Stimulated activated CD4-positive, alpha-beta T cell treated with anti-CD3 and anti-CD28 coated beads, Interleukin-15, amount 100 ng/mL, for 1 hour (primary cell): ENCODE measurements around the gene CBLN3.

Experiments used
- DNase-seq, 2 donors: peaks; one replicate each; pipeline ENCODE4 v3.0.0-alpha.2; 2020; ENCODE audit warnings: low read depth in 1 of 2, low spot score in 1 of 2

The CBLN3 gene

GRCh38 chr14:24385524-24385923, 43.9 kb downstream of the CBLN3 start:
- DNase-seq: no peak

DNA sequence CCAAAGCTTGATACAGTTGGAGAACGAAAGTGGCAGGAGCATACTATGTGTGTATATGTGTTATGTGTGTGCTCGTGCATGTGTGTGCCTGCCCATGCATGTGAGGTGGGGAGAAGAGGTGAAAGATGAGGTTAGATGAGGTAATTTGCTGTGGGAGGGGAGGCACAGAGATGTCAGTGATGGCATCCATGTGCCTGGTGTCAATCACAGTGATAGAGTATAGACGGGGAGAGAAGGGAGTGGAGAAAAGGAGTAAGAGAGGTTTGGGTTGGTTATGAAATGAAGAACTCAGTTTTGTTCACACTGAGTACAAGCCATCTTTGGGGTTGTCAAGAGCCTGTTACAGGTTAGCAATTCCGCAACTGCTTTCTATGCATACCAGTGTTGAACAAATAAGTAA, 45.3 kb downstream of the CBLN3 start:
- DNase-seq: no peak

DNA sequence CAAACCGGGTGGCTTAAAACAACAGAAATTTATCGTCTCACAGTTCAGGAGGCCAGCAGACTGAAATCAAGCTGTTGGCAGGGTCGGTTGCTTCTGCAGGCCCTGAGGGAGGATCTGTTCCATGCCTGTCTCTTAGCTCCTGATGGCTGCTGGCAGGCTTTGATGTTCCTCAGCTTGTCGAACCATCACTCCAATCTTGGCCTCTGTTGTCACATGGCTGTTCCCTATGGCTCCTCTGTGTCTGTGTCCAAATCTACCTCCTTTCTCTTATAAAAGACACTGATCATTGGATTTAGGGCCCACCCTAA, 47.5 kb downstream of the CBLN3 start:
- no peak for DNase-seq

DNA sequence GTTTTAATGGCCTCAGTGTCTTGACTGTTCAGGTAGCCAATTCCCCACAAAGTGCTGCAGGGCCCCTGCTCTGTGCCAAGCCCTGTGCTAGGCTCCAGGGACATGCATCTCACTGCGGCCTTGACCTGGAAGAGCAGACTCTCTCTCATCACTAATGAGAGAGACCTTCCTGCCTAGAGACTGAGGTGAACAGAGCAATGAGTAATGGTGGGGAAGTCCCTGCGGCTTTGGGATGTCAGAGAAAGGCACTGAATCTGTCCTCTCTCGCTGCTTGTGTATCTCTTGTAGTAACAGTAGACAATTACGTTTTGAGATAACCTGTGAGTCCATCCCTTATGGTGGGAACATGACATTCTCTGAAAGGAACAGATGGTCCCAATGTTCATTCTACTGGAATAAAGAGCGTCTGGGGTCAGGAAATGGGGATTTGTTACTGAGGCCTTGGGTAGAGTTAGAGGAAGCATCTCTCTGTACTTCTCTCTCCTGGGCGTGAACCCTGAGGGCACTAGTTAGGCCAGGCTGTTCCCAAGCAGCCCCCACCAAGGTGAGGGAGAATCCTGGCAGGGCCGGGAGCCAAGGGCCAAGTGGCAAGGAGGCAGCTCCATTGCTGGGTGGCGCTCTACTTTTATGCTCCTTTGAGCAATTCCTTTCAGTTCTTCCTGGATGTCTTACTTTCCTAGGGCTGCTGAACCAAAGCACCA, 48.0 kb downstream of the CBLN3 start:
- DNase-seq: no peak

DNA sequence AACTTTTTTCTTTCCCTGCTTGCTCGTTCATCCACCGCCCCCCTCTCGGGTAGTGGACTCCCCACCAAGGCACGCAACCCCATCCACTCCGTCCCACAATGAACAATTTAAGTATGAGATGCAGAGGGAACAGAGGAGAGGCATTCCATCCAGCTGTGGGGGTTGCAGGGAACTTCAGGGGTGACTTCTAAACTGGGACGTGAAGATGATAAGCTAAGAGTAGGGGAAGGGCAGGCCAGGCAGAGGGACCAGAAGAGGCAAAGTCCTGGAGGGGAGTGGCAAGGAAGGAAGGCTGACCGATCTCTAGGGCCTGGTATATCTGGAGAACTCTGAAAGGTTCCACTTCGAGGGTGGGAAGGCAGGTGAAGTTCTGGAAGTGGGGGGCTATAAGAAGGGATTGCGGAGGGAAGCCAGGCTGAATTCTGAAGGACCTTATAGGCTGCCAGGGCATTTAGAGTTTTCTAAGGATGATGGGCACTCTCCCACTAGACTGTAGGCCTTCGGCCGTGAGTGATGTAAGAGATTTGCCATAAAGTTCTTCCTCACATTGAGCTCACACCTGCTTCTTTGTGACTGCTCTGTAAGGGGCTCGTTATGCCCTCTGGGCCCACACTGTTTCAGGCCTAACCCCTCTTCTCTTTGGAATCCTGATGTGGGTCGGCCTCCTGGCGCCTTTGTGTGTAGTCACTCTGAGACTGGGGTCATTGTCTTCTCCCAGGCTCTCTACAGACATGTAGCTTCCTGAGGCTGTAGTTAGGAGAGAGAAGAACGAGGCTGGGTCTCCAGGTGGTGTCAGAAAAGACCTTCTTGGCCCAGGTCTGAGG, 49.3 kb downstream of the CBLN3 start:
- DNase-seq: no peak

DNA sequence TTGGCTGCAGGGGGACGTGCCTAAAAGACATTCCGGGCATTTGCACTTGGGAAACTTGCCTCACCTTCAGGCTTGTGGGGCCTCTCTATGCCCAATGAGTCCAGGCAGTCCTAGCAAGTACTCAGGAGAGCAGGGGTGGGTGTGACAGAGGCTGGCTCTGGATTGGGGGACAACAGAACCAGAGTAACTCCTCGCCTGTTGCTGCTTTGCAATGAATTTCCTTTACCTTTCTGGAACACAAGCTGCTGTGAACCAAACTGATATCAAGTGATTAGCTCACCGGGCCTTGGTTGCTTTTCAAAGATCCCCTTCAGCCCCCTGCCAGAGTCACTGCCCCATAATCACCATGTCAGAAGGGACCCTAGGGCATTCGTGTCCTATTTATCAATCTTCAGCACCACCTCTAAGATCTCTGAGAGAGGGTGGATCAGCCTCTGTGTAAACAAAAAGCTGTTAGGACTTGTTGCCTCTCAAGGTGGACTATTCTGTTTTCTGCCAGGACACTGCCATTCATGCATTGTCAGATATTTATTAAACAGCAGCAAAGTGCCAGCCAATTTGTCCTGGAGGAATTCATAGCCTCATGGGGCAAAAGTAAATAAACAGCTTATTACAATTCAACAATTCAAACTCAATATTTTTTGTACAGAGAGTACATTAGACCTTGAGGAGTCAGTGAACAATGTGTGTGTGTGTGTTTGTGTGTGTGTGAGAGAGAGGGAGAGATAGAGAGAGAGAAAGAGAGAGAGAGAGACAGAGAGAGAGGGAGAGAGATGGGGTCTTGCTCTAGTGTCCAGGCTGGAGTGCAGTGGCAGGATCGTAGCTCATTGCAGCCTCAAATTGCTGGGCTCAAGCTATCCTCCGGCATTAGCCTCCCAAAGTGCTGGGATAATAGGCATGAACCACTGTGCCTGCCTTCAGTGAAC, 50.2 kb downstream of the CBLN3 start:
- DNase-seq: no peak

GRCh38 chr14:24378327-24378726, 51.1 kb downstream of the CBLN3 start:
- no peak for DNase-seq

GRCh38 chr14:24377657-24378056, 51.8 kb downstream of the CBLN3 start:
- DNase-seq: no peak

- DNase-seq: no peak
Observed at GRCh38 chr14:24377126-24377525, 52.3 kb downstream of the CBLN3 start.
